HG03064 (cell line): ENCODE data around the gene THTPA.

Experiments used
- ATAC-seq: cut with Tn5 transposase; IDR thresholded peaks from one replicate; pipeline ENCODE4 v1.9.1; 2021; ENCODE audit warnings: low read depth; ENCODE audit not compliant: unreplicated experiment

THTPA gene

GRCh38 chr14:23555882-23556699 lies at the start of gene THTPA:
TSS of gene THTPA (plus strand) at chr14:23556271. CDS start at chr14:23556758, 487 bp downstream.
- ATAC-seq, result peak; percentile 84

GRCh38 chr14:23512156-23512555 lies 43.9 kb upstream of the THTPA start:
- no peak for ATAC-seq

GRCh38 chr14:23513005-23513817 lies 42.9 kb upstream of the THTPA start:
- ATAC-seq, result no peak

GRCh38 chr14:23513818-23514643 lies 42.0 kb upstream of the THTPA start:
- no peak for ATAC-seq

- no peak for ATAC-seq
Measured at GRCh38 chr14:23514644-23514957, 41.5 kb upstream of the THTPA start.

- ATAC-seq, result no peak
Measured at GRCh38 chr14:23517650-23518326, 38.3 kb upstream of the THTPA start.

- ATAC-seq, result no peak
Measured at GRCh38 chr14:23518709-23519108, 37.4 kb upstream of the THTPA start.

- ATAC-seq, result no peak
Measured at GRCh38 chr14:23520899-23521533, 35.1 kb upstream of the THTPA start.

- ATAC-seq, result no peak
Measured at GRCh38 chr14:23521785-23522640, 34.1 kb upstream of the THTPA start.

GRCh38 chr14:23522643-23523198 lies 33.4 kb upstream of the THTPA start:
- ATAC-seq, result no peak

- ATAC-seq, result no peak
Measured at GRCh38 chr14:23523229-23524016, 32.6 kb upstream of the THTPA start.

- ATAC-seq, result no peak
Measured at GRCh38 chr14:23524954-23525353, 31.1 kb upstream of the THTPA start.

- ATAC-seq, result no peak
Measured at GRCh38 chr14:23525611-23526010, 30.5 kb upstream of the THTPA start.

GRCh38 chr14:23528555-23528954 lies 27.5 kb upstream of the THTPA start:
- ATAC-seq, result no peak

GRCh38 chr14:23529016-23529415 lies 27.1 kb upstream of the THTPA start:
- no peak for ATAC-seq

- ATAC-seq, result no peak
Measured at GRCh38 chr14:23530375-23531055, 25.6 kb upstream of the THTPA start.

GRCh38 chr14:23531391-23531790 lies 24.7 kb upstream of the THTPA start:
- ATAC-seq, result no peak
